ENCODE measurements around the gene HLA-DMB. TPM values are rescaled to one million over a fixed set of nuclear protein-coding genes. Genes with fewer than 3 reads are reported as not detected.

Gene HLA-DMB
- total and polyA plus RNA-seq, 2 donors (not counting 3 experiments of a cell fraction or from before 2014, with no cell fraction given) = 0.75 TPM; not detected in 1

DNA sequence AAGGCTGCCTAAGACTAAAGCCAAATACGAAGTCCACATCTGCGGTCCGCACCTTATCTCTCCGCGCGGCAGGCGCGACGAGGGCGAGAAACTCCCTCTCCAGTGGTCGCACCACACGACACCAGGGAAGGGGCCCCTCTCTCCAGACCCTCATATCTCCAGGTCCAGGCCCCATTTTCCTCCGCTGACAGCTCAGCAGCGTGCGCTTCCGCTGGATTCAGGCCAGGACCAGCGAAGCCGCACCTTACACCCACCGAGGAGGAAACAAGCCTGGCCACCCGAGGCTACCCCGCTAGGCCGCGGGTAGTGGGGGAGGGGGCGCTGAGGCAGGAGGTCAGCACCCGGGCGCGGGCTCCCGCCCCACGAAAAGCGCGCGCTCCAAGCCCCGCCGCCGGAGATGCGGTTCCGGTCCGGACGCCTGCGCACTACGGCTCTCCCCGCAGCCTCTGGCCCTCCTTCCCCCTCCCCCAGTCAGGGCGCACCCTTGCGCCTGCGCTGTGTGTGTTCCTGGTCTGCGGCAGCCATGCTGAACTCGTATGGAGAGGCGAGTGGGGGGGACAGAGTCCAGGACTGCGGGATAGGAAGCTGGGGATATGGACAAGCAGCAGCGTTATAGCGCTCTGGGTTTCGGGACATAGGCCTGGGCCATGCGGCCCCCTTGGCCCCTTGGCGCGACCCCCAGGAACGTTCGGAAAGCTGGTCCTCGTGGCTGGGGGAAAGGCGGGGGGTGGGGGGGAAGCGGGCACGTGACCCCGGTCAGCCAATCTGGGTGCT lies 27.5 kb upstream of the HLA-DMB start, which contains the start of gene BRD2:
Gene BRD2 (plus strand): TSS at position 502 of the 774 bp plus-strand sequence. CDS start 4,305 bp downstream, outside the sequence.
- BruUV-seq (replicated peaks) = TSS peak; percentile 5

More for the DNA sequence above, 27.5 kb upstream of the HLA-DMB start, which contains the start of gene BRD2:
- Histone ChIP-seq H3K4me1 (ENCODE audit: control insufficient read depth, extremely low read depth, insufficient read depth, low read length) (peaks cover 26% of the 10 kb centered on the region), H3K79me2 (ENCODE audit: control insufficient read depth, insufficient read depth, low read length) (peaks cover 20% of the 10 kb centered on the region), H3K4me2 (ENCODE audit: insufficient read depth, low read length) (peak within 1 kb of the TSS; percentile 95), H2AFZ (ENCODE audit: low read depth, low read length) (peak within 1 kb of the TSS; percentile 71), H3K4me3 (replicated peaks in 1 of 3; ENCODE audit: insufficient read depth in 1 of 3, low read depth in 1 of 3, low read length in 3 of 3) (peak within 1 kb of the TSS; percentile 47 to 76 (median 70)), H3K9me1 (replicated peaks; ENCODE audit: control insufficient read depth, extremely low read depth, insufficient read depth, low read length) (no peaks in the 10 kb centered on the region), H3K9me3 (replicated peaks; ENCODE audit: control insufficient read depth, insufficient read depth, low read length) (no peaks in the 10 kb centered on the region), H3K36me3 (ENCODE audit: control insufficient read depth in 2 of 2, extremely low read depth in 1 of 2, insufficient read depth in 2 of 2, low read length in 2 of 2) (peaks cover 4% of the 10 kb centered on the region in 2 experiments), H3K27me3 (ENCODE audit: control insufficient read depth in 2 of 2, insufficient read depth in 2 of 2, low read length in 2 of 2) (no peaks in the 10 kb centered on the region), H3K27ac (ENCODE audit: insufficient read depth, low read depth, low read length) (peak within 1 kb of the TSS; percentile 81), H4K20me1 (replicated peaks; ENCODE audit: control insufficient read depth, extremely low read depth, insufficient read depth, low read length) (no peaks in the 10 kb centered on the region), H3K9ac (replicated peaks; ENCODE audit: extremely low read depth, insufficient read depth, low read length) (peak within 1 kb of the TSS; percentile 88)
- CTCF ChIA-PET = interaction anchor here (1.1 to 13.7 kb wide), 8 partner anchors 14 to 280 kb away, joined by 3 to 187 read pairs (median 12); partner anchors contain the start of genes HLA-DMA and HLA-DMB
- intact Hi-C loops (cut with micrococcal nuclease) = no loop called here
- FAIRE-seq (peak; percentile 80), DNase-seq (ENCODE audit: low read depth, low spot score) (peak; percentile 96)
- dilution Hi-C loops (cut with MboI; ENCODE audit: extremely low pct_ligation_motif_present, low sequenced_read_pairs) = no loop called here
- TF ChIP-seq MYC (IDR thresholded peaks at IDR 0.05; ENCODE audit: low read depth, low read length) (peak; percentile 62), EZH2 (IDR thresholded peaks at IDR 0.05; ENCODE audit: borderline replicate concordance, low read depth, low read length, severe bottlenecking) (no peak), POLR2AphosphoS5 (IDR thresholded peaks at IDR 0.05; ENCODE audit: insufficient read depth, low read depth, low read length) (peak; percentile 60), GATA2 (IDR thresholded peaks at IDR 0.05; ENCODE audit: insufficient read depth, insufficient read length, low read depth, low read length) (peak; percentile 20), POLR2A (IDR thresholded peaks at IDR 0.05; ENCODE audit: low read depth, low read length) (peak; percentile 72), MAX (IDR thresholded peaks at IDR 0.05; ENCODE audit: insufficient read depth, insufficient read length) (peak; percentile 73), FOS (IDR thresholded peaks at IDR 0.05; ENCODE audit: borderline replicate concordance, insufficient read depth, low read length) (no peak), JUN (IDR thresholded peaks at IDR 0.05; ENCODE audit: borderline replicate concordance, insufficient read depth, insufficient read length, low read depth) (no peak)
- TF ChIP-seq, protein P1, sequence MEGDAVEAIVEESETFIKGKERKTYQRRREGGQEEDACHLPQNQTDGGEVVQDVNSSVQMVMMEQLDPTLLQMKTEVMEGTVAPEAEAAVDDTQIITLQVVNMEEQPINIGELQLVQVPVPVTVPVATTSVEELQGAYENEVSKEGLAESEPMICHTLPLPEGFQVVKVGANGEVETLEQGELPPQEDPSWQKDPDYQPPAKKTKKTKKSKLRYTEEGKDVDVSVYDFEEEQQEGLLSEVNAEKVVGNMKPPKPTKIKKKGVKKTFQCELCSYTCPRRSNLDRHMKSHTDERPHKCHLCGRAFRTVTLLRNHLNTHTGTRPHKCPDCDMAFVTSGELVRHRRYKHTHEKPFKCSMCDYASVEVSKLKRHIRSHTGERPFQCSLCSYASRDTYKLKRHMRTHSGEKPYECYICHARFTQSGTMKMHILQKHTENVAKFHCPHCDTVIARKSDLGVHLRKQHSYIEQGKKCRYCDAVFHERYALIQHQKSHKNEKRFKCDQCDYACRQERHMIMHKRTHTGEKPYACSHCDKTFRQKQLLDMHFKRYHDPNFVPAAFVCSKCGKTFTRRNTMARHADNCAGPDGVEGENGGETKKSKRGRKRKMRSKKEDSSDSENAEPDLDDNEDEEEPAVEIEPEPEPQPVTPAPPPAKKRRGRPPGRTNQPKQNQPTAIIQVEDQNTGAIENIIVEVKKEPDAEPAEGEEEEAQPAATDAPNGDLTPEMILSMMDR (IDR thresholded peaks at IDR 0.05; ENCODE audit: extremely low read depth in 1 of 2, insufficient read depth in 1 of 2, low read depth in 1 of 2, low read length in 2 of 2) = no peak
- POLR2A ChIA-PET = interaction anchor here (0.6 to 1.1 kb wide), 6 partner anchors 15 to 286 kb away, joined by 3 to 6 read pairs (median 4); partner anchors contain the start of gene HLA-DMA
